Activated CD8-positive, alpha-beta T cell treated with anti-CD3 and anti-CD28 coated beads for 36 hours (primary cell): ENCODE results near the gene SLC25A18. TPM values are rescaled to one million over a fixed set of nuclear protein-coding genes. Genes with fewer than 3 reads are reported as not detected.

Experiments
- ATAC-seq: fragments of 200-7000 bp; cut with Tn5 transposase; one replicate; pipeline ENCODE4 v1.10.0; 2021; ENCODE audit warnings: mild to moderate bottlenecking, moderate library complexity
- CTCF ChIA-PET: fragments of 350-600 bp; sonication (Branson Sonifier 250); formaldehyde crosslinking; loops from one replicate; lab custom pipeline; 2021; ENCODE audit warnings: antibody characterized with exemption; lab: Charles Lee
- POLR2A ChIA-PET: fragments of 350-600 bp; sonication (Branson Sonifier 250); formaldehyde crosslinking; loops from one replicate; lab custom pipeline; 2021; ENCODE audit warnings: antibody characterized with exemption; lab: Charles Lee
- DNase-seq: peaks from one replicate; pipeline ENCODE4 v3.0.0-alpha.2; 2020
- H3K27ac Mint-ChIP-seq: one replicate; pipeline ENCODE4 v1.8.0; 2021; ENCODE audit warnings: mild to moderate bottlenecking, mixed read lengths
- H3K27me3 Mint-ChIP-seq: one replicate; pipeline ENCODE4 v1.8.0; 2021; ENCODE audit warnings: mixed read lengths
- H3K36me3 Mint-ChIP-seq: one replicate; pipeline ENCODE4 v1.8.0; 2021; ENCODE audit warnings: low read depth, mixed read lengths
- H3K4me1 Mint-ChIP-seq: one replicate; pipeline ENCODE4 v1.8.0; 2021; ENCODE audit warnings: low read depth, mixed read lengths
- H3K4me3 Mint-ChIP-seq: one replicate; pipeline ENCODE4 v1.8.0; 2021; ENCODE audit warnings: mild to moderate bottlenecking, moderate library complexity, mixed read lengths
- H3K9me3 Mint-ChIP-seq: one replicate; pipeline ENCODE4 v1.8.0; 2021; ENCODE audit warnings: mixed read lengths
- CTCF ChIP-seq: fragments of 200-600 bp; IDR thresholded peaks from one replicate; pipeline ENCODE4 v1.8.0; 2022; ENCODE audit warnings: antibody characterized with exemption, mild to moderate bottlenecking
- intact Hi-C: fragments of 100-400 bp; cut with micrococcal nuclease; formaldehyde crosslinking; loops from one replicate; pipeline ENCODE4 v1.10.0; 2022
- total RNA-seq, 2 experiments: library from RNA; stranded (reverse); gene quantifications; one replicate each; pipeline ENCODE4 v1.2.3, GENCODE V29; 2021

SLC25A18 gene
- total RNA-seq, 2 experiments from 2014 or later: not detected

GRCh38 chr22:17612057-17612456, 48.8 kb downstream of the SLC25A18 start:
- no peak overlapping the region for H3K4me3 Mint-ChIP-seq
- TF ChIP-seq CTCF: no peak
- H3K36me3 Mint-ChIP-seq: peaks cover 17% of the 10 kb centered on the region
- no peaks in the 10 kb centered on the region for H3K27me3 Mint-ChIP-seq
- ChIA-PET CTCF (no interaction called here), POLR2A (no interaction called here)
- no peak overlapping the region for H3K27ac Mint-ChIP-seq
- ATAC-seq (no peak), DNase-seq (no peak)
- H3K9me3 Mint-ChIP-seq: no peaks in the 10 kb centered on the region
- intact Hi-C loops: no loop called here
- no peaks in the 10 kb centered on the region for H3K4me1 Mint-ChIP-seq

DNA sequence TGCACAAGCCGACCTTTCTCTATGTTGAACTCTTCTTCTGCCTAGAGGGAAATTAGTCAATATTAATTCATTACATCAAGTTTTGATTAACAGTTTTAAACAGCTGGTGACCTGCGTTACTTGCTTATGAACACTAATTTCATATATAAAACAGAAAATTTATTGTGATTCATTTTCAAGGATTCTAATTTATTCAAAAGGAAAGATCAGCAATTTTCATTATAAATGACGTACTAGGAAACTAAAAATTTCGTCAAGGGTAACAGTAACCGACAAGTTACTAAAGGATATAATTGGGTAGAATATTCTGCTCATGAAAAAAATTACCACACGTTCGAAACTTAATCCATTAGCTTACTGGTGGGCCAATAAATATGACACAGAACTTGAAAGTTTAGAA, 50.0 kb downstream of the SLC25A18 start:
- DNase-seq (no peak), ATAC-seq (no peak)
- intact Hi-C loops: no loop called here
- H3K36me3 Mint-ChIP-seq: peaks cover 17% of the 10 kb centered on the region
- H3K27me3 Mint-ChIP-seq: no peaks in the 10 kb centered on the region
- ChIA-PET POLR2A (no interaction called here), CTCF (no interaction called here)
- no peaks in the 10 kb centered on the region for H3K9me3 Mint-ChIP-seq
- H3K4me3 Mint-ChIP-seq: no peak overlapping the region
- H3K4me1 Mint-ChIP-seq: no peaks in the 10 kb centered on the region
- H3K27ac Mint-ChIP-seq: no peak overlapping the region
- TF ChIP-seq CTCF: no peak

- peaks cover 19% of the 10 kb centered on the region for H3K4me1 Mint-ChIP-seq
- no peak for TF ChIP-seq CTCF
- H3K27ac Mint-ChIP-seq: peak overlapping the region; percentile 97
- peaks cover 11% of the 10 kb centered on the region for H3K36me3 Mint-ChIP-seq
- no peak for DNase-seq
- H3K4me3 Mint-ChIP-seq: peak overlapping the region; percentile 97
- no peaks in the 10 kb centered on the region for H3K9me3 Mint-ChIP-seq
- H3K27me3 Mint-ChIP-seq: no peaks in the 10 kb centered on the region
- ChIA-PET CTCF (interaction anchor here (1.4 kb wide), 1 partner anchor 448 kb away, joined by 4 read pairs; no protein-coding TSS in a partner anchor), POLR2A (no interaction called here)
- intact Hi-C loops: no loop called here
- no peak for ATAC-seq
Measured at GRCh38 chr22:17627961-17628405, 64.7 kb downstream of the SLC25A18 start.

- Mint-ChIP-seq H3K36me3 (peaks cover 11% of the 10 kb centered on the region), H3K27ac (peak within 1 kb of the TSS; percentile 97), H3K27me3 (no peaks in the 10 kb centered on the region), H3K4me3 (peak within 1 kb of the TSS; percentile 97), H3K4me1 (peaks cover 16% of the 10 kb centered on the region), H3K9me3 (no peaks in the 10 kb centered on the region)
- peak; percentile 97 for DNase-seq
- intact Hi-C loops: no loop called here
- CTCF ChIA-PET: interaction anchor here (1.4 kb wide), 1 partner anchor 447 kb away, joined by 4 read pairs; no protein-coding TSS in a partner anchor
- peak; percentile 100 for ATAC-seq
- POLR2A ChIA-PET: interaction anchor here (1.2 kb wide), 1 partner anchor 10 kb away, joined by 4 read pairs; the partner anchor contains the start of gene BCL2L13
- TF ChIP-seq CTCF: no peak
Measured at GRCh38 chr22:17628406-17629172, 65.3 kb downstream of the SLC25A18 start, which contains the start of gene ATP6V1E1. TSS of gene ATP6V1E1 (minus strand) at chr22:17628749. CDS start at chr22:17628635, 114 bp downstream.

DNA sequence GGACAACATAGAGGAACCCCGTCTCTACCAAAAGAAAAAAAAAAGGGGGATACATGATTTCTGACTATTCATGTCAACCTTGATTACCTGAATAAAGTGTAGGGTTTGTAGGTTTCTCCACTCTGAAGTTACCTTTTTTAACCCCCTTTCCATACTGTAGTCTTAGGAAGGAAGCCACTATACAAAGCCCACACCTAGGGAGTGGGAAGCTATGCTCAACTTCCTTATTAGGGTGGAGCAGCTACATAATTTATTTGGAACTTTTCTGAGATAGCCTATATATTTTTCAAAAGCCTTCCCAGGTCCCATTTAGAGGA, 65.8 kb downstream of the SLC25A18 start:
- peaks cover 11% of the 10 kb centered on the region for H3K4me1 Mint-ChIP-seq
- CTCF ChIA-PET: interaction anchor here (1.4 kb wide), 1 partner anchor 447 kb away, joined by 4 read pairs; no protein-coding TSS in a partner anchor
- no peaks in the 10 kb centered on the region for H3K9me3 Mint-ChIP-seq
- no peaks in the 10 kb centered on the region for H3K27me3 Mint-ChIP-seq
- intact Hi-C loops: no loop called here
- POLR2A ChIA-PET: interaction anchor here (1.2 kb wide), 1 partner anchor 10 kb away, joined by 4 read pairs; the partner anchor contains the start of gene BCL2L13
- H3K27ac Mint-ChIP-seq: peak overlapping the region; percentile 97
- peaks cover 11% of the 10 kb centered on the region for H3K36me3 Mint-ChIP-seq
- ATAC-seq: no peak
- peak overlapping the region; percentile 97 for H3K4me3 Mint-ChIP-seq
- TF ChIP-seq CTCF: no peak
- DNase-seq: no peak
